Activated naive CD4-positive, alpha-beta T cell (primary cell): ENCODE results near the gene PRSS57.

Source experiments
- DNase-seq, 4 experiments: peaks; one replicate each; lab custom pipeline; 2025; lab: John Stamatoyannopoulos, UW

Gene PRSS57

DNA sequence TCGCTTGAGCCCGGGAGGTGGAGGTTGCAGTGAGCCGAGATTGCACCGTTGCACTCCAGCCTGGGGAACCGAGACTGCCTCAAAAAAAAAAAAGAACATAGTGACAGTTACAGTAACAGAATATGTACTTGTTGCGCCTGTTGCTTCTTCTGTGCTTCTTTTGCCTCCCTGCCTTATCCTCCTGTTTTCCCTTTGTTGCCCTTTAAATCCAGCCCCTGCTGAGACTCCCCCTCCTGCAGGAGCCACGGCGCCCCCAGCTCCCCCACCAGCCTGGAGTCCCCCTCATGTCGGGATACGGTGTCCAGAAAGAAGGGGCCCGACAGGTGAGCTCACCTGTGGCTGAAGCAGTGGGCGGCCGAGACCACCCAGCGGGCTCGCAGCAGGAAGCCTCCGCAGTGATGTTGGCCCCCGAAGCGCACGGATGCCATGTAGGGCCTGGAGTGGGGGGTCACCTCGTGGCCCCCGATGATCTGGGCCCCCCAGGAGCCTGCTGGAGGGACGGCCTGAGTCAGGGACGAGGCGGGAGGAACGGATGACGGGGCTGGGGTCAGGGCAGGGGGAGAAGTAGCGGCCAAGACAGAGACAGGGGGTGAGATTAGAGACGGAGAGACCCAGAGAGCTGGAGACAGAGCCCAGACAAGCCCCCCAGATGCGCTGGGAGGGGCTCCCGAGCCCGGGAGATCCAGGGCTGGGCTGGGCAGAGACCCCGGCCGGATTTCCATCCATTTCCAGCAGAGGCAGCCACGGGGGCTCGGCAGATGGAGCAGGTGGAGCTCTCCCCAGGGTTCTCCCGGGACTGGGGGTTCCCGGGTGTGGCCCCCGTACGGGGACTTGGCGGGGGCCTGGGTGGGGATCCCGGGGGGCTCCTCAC, 536 bp downstream of the PRSS57 start:
- DNase-seq: no peak

DNA sequence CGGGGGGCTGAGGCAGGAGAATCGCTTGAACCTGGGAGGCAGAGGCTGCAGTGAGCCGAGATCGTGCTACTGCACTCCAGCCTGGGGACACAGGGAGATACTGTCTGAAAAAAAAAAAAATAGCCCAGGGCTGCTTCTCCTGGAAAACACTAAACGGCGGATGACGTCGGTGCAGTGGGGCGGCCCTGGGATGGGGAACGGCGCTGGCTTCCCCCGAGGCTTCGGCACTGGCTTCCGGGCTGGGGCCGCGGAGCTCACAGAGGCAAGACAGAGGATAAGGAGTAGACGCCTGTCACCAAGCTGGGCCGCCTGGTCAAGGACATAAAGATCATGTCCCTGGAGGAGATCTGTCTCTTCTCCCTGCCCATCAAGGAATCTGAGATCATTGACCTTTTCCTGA, 5.0 kb downstream of the PRSS57 start:
- no peak for DNase-seq

DNA sequence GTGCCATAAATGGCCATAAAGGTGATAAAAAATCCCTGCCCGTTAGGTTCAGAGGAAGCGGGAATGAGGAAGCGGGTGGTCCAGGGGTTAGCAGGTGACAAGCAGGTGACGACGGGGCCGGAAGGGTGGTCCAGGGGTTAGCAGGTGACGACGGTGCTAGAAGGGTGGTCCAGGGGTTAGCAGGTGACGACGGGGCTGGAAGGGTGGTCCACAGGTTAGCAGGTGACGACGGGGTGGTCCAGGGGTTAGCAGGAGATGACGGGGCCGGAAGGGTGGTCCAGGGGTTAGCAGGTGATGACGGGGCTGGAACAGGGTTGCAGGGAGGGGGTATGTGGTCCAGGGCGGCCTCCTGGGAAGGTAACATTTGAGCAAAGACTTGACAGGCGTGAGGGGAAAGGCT, 6.3 kb downstream of the PRSS57 start:
- no peak for DNase-seq

DNA sequence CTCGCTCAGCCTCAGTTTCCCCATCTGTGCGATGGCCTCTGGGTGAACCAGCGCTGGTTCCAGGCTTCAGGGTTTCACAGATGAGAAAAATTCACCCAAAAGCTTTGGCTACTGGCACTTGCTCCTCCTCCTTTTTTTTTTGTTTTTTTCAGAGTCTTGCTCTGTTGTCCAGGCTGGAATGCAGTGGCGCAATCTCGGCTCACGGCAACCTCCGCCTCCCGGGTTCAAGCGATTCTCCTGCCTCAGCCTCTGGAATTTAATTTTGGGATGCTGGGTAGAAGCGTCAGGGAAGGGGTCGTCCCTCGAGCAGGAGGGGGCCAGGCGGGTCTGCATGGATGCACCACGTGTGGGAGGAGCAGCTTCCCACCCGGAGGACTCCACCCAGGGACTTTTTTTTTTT, 7.0 kb downstream of the PRSS57 start:
- no peak for DNase-seq

DNA sequence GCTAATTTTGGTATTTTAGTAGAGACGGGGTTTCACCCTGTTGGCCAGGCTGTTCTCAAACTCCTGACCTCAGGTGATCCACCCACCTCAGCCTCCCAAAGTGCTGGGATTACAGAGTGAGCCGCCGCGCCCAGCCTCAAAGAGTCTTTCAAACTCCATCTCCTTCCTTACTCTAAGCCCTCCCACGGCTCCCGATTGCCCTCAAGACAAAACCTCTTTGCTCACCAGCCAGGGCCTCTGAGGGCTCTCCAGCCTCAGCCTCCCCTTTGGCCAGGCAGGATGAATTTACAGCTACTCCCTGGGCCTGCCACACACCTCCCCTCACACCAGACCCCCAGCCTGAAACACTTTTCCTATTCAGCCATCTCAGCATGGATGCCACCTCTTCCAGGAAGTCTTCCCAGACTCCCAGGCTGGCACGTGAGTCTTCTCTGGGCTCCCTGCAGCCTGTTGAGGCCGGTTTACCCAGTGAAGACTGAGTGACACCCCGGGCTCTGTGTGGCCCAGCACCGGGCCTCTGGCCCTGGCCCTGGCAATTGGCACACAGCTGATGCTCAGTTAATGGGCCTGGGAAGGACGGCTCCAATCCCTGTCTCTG, 7.6 kb downstream of the PRSS57 start:
- DNase-seq: no peak

DNA sequence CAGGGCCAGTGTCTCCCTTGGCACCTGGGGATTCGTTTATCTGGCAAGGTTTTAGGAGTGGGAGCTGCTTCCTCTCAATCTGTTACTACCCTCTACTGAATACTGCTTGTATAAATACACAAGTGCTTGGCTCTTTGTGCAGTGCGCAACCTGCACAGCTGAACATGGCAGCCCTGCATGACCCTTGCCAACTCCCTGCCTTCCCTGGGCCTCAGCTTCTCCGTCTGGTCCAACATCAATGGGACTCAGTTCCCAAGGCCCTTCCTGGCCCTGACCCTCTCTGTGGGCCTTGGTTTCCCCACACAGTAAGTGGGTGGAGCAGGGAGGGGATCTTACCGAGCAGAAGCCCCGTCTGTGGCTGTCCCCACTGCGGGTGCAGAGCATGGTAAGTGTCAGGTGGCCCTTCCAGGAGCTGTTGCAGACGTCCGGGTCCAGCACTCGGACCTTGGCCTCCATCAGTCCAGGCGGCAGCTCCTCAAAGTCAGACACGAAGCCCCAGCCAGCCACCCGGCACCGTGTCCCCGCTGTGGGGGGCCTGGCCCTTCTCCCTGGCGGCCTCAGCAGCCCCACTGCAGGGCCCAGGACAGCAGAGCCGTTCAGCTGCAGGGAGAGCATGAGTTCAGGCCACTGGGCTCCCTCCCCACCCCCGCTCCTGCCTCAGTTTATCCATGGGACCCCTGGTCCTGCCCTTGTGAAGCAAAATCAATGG, 8.5 kb downstream of the PRSS57 start:
- no peak for DNase-seq

DNA sequence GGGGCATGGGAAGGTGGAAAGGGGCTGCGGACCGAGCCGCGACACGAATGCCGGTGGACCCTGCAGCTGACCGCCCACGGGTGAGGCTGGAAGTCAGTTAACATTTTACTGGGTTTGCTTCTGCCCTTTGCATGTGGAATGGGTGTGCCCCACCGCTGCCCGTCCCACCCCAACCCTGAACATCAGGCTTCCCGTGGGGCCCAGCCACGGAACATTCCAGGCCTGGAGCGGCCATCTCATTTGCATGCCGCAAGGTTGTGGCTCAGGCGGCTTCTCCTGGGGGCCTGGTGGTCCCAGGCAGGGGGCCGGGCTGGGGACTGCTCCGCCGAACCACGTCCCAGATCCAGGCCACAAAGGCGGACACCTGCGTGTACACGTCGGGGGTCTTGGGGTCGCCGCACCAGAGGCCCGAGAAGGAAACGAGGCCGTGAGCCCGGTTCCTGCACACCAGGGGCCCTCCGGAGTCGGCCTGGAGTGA, 9.8 kb downstream of the PRSS57 start:
- no peak for DNase-seq

DNA sequence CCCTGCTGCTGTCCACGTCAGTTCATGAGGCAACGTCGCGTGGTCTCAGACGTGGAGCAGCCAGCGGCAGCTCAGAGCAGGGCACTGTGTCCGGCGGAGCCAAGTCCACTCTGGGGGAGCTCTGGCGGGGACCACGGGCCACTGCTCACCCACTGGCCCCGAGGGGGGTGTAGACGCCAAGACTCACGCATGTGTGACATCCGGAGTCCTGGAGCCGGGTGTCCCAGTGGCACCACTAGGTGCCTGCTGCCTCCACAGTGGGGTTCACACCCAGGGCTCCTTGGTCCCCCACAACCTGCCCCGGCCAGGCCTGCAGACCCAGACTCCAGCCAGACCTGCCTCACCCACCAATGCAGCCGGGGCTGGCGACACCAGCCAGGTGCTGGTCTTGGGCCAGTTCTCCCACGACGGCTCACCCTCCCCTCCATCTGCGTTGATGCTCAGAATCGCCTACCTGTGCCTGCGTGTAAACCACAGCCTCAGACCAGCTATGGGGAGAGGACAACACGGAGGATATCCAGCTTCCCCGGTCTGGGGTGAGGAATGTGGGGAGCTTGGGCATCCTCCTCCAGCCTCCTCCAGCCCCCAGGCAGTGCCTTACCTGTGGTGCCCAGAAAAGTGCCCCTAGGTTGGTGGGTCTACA, 12.5 kb downstream of the PRSS57 start:
- DNase-seq: no peak

DNA sequence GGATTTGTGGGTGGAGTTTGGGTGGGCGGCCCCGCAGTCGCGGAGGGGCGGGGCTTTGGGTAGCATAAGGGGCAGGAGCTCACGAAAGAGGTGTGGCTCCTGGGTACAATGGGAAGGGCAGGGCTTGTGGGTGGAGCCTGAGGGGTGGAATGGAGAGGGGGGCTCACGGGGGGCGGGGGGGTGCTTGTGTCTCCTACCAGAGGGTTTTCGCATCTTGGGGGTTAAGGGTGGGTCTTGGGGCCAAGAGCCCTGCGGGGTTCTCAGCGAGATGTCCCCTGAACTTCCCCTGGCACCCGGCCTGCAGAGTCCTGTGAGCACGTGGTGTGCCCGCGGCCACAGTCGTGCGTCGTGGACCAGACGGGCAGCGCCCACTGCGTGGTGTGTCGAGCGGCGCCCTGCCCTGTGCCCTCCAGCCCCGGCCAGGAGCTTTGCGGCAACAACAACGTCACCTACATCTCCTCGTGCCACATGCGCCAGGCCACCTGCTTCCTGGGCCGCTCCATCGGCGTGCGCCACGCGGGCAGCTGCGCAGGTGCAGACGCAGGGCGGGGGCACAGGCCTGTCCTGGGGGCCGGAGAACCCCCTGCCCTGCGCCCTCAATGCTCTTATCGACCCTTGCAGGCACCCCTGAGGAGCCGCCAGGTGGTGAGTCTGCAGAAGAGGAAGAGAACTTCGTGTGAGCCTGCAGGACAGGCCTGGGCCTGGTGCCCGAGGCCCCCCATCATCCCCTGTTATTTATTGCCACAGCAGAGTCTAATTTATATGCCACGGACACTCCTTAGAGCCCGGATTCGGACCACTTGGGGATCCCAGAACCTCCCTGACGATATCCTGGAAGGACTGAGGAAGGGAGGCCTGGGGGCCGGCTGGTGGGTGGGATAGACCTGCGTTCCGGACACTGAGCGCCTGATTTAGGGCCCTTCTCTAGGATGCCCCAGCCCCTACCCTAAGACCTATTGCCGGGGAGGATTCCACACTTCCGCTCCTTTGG, 13.9 kb downstream of the PRSS57 start:
- DNase-seq: no peak

DNA sequence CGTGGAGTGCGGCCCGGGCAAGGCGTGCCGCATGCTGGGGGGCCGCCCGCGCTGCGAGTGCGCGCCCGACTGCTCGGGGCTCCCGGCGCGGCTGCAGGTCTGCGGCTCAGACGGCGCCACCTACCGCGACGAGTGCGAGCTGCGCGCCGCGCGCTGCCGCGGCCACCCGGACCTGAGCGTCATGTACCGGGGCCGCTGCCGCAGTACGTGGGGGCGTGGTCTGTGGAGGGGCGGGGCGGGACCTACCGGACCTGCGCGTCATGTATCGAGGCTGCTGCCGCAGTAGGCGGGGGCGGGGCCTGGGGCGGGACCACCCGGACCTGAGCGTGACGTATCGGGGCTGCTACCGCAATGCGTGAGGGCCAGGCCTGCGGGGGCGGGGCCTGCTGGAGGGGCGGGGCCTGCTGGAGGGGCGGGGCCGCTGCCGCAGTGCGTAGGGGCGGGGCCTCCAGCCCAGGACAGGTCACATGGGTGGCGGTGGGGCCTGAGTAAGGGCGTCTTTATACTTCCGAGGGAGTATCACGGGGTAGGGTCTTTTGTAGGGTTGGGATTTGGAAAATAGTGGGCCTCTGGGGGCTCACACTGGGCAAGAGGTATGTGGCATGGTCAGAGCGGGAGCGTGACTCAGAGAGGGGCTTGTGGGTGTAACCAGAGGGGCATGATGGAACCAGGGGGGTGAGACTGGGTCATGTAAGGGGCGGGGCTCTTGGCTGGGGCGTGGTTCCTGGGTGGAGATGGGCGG, 14.8 kb downstream of the PRSS57 start:
- DNase-seq: peak; percentile 99 to 100 (median 99)

DNA sequence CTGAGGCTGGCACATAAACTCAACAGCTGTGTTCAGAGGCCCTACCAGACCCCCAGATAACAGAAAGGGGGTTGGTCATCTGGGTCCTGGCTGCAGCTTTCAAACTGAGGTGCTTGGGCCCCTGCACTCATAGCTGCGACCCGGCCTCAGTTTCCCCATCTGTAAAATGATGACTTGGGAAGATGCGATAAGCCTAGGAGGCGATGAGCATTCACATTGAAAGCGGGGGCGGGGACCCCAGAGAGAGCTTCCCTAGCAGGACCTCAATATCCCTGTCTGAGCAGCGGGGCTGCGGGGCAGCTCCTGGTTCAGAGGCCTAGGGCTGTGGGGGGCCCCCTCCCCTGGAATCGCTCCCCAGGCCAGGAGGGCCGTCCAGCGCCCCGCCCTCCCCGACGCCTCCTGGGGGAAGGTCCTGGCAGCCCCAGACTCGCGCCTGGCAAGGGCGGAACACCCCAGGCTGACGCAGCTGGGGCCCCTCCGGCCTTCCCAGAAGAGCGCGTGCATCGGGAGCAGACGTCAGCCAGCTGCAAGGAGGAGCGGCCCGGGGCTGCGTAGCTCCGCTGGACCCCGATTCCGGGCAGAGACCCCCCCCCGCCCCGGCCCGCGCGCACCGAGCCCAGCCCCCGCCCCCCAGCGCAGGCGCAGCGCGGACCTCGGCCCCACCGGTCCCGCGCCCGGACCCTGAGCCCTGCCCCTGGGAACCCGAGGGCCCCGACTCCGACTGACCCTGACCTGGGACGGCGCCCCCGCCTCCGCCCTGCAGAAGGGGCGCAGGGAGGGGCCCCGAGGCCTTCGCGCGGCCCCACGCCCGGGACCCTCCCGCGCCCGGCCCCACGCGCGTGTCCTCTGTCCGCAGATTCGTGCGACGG, 15.6 kb downstream of the PRSS57 start:
- DNase-seq: peak in 1 of 4 experiments; percentile 35

DNA sequence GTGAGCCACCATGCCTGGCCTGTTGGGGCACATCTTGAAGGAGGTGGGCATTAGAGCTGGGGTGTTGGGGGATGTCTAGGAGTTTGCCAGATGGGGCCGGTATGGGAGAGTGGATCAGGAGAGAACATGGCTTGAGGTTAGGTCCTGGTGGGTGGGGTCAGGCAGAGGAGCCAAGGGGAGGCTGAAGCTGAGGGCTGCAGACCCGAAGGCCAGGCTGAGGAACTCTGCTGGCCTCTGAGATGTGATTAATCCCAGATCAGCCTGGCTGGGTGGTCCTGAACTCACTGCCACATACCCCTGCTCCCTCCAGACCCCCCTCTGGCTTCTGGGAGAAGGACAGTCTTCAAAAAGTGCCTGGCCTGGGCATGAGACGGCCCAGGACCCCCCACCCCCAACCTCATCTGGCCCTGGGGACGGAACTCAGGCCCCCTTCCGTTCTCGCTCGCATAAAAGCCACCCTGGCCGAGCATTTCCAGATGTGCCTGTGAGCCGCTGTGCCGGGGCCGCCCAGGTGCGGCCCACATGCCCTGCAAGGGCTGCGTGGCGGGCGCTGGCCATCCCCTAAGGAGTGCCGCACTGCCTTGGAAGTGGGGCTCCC, 16.4 kb downstream of the PRSS57 start:
- DNase-seq: no peak

DNA sequence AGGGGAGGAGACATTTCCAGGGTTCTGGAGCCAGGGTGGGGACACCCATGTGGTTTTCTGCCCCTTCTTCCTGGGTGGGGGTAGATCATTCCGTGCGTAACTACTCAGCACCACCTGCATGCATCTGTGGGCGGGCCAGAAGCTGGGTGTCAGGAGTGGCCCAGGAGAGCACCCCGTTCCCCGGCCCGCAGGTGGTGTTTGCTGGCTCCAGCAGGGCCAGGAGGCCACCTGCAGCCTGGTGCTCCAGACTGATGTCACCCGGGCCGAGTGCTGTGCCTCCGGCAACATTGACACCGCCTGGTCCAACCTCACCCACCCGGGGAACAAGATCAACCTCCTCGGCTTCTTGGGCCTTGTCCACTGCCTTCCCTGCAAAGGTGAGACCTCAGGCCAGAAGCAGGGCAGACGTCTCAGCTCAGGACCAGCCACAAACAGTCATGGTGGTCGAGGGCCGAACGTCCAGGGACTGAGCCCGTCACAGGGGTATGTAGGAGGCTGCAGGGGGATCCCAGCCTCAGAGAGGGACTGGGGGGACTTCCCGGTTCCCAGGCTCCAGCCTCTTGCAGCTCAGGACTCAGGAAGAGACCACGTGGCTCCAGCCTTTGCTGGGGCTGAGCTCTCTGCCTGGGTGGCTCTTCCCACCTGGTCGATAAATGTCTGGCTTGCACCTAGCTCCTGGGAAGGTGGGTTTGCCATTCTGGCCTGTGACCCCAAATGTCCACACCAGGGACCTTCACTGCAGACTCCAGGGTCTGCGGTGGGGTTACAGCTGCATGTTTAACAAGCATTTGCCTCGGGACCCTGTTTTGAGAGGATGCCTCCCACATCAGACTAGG, 17.4 kb downstream of the PRSS57 start:
- DNase-seq: no peak

DNA sequence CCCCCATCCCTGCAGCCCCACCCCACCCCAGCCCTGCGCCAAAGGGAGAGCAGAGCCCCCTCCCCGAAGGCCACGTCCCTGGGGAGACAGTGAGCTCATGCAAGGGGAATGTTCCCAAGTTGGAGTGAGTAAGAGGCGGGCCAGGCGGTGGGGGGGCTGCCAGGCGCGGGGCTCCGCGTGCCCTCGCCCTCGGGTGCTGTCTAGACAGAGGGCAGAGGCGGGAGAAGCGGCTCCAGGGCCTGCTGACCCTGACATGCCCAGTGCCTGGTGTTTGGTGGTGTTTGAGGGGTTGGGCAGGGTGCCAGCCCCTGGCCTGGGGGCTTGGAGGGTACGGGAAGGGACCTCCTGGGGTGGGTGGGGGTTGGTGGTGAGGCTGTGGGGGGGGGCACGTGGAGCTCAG, 18.1 kb downstream of the PRSS57 start:
- no peak for DNase-seq

DNA sequence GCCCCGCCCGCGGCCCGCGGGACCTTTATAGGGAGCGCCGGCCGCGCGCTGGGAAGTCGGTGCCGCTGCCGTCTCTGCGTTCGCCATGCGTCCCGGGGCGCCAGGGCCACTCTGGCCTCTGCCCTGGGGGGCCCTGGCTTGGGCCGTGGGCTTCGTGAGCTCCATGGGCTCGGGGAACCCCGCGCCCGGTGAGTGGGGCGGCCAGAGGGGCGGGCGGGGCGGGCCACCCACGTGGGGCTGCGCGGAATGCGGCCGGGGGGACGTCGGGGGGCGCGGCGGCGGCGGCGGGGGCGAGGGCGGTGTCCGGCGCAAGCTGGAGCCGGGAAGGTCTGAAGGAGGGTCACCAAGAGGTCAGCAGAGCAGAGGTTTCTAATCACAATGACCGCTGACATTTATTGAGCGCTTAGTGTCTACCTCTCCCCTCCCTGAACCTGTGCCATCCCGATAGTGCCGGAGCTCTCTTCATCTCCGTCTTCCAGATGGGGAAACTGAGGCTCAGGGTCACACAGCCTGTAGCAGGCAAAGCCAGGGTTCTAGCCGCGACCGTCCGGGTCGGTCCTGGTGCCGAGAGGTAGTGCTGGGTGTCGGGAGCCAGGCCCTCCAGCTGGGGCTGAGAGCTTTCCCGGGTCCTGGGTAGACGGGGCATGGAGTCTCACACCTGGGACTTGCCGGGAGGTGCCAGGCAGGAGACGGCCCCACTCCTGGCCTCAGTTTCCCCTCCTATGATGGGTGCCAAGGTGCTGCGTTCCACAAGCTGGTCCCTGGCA, 18.7 kb downstream of the PRSS57 start, which contains the start of gene FSTL3:
TSS of gene FSTL3 (plus strand) at position 54 of the 767 bp plus-strand sequence. CDS start at position 86, 32 bp downstream.
- no peak for DNase-seq

DNA sequence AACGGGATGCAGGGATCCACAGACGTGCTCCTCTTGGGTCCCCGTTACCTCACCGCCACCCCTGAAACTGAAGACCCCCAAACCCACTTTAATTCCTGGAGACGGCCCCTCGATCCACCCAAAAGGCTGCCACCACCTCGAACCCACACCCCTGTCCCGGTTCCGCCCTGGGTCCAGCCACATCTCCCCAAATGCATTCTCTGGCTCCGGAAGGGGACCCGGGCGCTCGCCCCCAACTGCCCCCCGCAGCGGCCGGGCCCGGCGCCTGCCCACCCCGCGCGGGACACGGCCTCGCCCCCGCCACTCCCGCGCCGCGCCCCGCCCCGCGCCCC, 19.3 kb downstream of the PRSS57 start:
- DNase-seq: no peak
